DMS 273 treated with DMSO at 0.1 percent for 48 hours (cell line): ENCODE measurements around the gene TRPV2.

Experiments
- DNase-seq: peaks from one replicate; lab custom pipeline; 2025; lab: John Stamatoyannopoulos, UW

TRPV2 gene

DNA sequence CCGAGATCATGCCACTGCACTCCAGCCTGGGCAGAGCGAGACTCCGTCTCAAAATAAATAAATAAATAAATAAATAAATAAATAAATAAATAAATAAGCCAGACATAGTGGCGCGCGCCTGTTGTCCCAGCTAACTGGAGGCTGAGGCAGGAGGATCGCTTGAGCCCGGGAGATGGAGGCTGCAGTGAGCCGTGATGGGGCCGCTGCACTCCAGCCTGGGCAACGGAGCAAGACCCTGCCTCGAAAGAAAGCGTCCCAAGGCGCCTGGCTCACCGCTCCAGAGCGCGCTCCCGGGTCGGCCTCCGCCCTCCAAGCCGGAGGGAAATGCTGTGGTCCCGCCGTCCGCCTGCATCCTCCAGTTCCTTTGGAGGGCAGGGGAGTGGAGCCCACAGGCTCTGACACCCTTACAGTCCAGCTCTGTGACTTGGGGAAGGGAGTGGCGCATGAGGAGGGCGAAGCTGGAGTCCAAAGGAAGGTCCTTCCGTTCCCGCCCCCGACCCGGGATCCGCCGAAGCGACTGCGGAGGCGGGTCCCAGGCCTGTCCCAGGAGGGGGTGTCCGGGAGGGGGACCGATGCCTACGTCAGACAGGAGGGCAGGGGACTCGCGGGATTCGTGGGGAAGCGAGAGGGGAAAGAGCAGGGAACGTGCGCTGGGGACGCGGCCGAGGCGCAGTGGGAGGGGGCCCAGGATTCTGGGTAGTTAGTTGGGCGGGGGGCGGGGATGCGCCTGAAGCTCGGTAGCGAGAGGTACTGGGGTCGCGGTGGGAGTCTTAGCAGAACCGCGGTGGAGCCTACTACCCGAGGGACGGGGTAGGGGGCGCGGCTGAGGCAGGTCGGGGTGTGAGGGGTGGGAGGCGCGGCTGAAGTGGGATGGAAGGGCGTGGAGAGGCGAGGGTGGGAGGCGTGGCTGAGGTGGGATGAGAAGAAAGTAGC is 8.4 kb upstream of the TRPV2 start:
- no peak for DNase-seq

DNA sequence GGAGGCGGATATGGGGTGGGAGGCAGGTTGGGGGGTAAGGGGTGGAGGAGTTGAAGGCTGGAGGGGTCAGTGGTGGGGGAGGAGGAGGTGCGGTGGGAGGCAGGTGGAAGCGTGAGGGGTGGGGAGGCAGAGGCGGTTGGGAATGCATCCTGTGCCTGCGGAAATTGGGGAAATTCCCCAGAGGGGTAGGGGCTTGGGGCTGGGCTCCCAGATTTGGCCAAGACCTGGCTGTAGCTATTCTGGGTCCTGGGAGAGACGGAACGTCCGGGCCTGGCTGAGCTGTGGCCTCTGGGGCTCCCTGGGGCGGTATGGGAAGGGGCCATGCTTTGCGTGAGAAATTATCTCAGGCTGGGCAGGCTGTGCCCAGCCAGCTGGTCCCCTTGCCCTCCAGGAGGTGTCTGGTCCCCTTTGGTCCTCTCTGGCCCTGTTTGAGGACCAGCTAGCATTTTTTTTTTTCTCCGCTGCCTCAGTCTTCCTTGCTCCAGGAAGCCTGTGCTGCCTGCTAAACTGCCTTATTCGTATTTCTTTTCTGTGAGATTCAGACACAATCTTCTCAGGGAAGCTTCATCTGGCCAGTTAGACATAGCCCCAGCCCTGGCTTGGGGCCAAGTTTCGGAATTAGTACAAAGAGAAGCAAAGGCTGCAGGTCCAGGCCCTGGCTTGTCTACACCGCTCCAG is 7.3 kb upstream of the TRPV2 start:
- DNase-seq, result peak; percentile 30

DNA sequence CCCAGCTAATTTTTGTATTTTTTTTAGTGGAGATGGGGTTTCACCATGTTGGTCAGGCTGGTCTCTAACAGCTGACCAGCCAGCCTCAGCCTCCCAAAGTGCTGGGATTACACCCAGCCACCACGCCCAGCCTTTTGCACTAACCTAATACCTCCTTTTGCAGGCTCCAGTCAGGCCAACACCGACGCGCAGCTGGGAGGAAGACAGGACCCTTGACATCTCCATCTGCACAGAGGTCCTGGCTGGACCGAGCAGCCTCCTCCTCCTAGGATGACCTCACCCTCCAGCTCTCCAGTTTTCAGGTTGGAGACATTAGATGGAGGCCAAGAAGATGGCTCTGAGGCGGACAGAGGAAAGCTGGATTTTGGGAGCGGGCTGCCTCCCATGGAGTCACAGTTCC is 2.0 kb downstream of the TRPV2 start:
- no peak for DNase-seq

DNA sequence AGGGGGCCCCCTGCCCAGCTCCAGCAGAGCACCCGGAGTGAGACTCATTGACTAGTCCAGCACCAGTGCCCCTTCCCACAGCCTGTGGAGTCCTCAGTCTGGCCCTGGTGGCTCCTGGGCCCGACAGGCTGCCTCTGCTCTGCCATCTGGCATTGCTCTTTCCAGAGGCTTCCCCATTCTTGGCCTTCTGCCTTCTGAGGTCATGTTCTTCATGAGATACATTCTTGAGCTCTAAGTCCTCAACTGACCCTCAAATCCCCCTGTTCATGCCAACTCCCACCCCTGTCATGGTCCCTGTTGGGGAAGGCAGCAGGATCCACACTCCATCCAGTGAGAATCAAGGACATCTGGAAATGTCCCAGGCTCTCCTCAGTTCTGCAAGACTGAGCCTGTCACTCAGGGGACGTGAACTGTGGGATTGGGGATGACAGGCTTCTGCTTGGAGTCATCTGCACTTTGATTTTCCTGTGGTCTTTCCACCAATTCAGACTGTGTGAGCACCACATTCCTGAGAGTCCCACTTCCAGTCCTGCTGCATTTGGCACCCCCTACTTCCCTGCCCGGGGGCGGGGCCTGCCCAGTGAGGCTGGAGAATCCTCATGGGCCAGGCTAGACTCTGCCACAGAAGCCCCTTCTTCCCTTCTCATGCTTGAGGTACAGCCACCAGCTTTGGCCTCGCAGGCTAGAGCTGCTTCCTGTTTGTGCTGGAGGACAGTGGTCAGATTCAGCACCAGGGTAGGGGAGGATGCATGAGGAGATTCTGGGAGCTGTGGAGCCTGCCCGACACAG is 2.7 kb downstream of the TRPV2 start:
- no peak for DNase-seq

DNA sequence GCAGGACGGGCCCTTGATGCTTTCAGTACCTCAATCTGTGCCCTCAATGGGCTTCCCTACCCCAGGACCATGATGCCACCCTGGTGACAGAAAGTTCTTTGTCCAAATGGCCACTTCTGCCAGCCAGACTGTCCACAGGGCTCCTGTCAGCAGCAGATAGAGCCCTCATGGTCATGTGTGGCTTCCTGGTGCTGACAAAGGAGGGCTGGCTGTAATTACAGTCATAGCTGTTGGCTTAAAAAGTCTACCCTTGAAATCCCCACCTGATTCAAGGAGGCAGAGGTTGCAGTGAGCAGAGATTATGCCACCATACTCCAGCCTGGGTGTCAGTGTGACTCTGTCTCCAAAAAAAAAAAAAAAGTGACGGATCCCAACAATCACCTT is 3.3 kb downstream of the TRPV2 start:
- DNase-seq, result no peak

DNA sequence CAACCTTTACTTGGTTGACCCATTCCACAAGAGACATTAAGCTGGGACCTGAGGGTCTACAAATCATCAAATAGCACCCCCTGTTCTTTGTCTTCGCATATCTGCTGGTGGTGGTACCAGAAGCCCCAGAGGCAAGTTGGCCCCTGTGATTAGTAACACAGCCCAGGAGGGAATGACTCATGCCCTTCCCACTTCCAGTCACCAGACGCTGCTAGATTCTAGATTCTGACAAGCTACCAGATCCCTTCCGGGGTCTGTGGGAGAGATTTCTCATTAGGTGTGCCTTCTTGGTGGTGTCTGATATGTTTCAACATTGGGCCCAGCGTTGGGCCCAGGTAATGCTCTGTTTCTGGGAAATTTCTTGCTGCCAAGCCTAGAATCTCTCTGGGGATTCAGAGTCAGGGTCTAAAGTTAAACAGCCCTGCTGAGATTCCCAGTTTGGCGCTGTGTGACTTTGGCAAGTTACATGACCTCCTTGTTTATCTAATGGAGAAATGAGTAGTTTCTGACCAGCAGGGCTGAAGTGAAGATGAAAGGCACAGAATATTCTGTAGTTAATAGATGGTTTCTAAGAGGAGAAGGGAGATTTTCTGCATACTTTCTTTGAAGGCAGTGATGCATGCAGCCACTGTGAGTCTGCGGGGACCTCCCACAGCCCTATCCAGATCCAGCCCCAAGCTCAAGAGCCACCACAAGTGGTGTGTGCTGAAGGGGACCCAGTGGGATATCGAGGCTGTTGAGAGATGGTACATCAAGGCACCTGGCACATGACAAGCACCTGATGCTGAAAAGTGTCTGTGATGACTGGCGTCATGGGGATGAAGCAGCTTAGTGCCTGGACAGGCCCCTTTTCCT is 3.9 kb downstream of the TRPV2 start:
- no peak for DNase-seq

DNA sequence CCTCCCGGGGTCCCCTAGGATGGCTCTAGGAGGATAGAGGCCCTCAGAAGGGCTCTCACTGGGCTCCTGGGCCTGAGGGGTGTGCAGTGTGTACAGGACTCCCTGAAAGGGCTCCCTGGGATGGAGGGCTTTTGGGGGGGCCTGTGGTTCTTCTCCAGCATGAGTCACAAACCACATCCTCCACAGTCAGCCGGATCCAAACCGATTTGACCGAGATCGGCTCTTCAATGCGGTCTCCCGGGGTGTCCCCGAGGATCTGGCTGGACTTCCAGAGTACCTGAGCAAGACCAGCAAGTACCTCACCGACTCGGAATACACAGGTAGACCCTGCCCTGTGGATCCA is 4.5 kb downstream of the TRPV2 start:
- no peak for DNase-seq

DNA sequence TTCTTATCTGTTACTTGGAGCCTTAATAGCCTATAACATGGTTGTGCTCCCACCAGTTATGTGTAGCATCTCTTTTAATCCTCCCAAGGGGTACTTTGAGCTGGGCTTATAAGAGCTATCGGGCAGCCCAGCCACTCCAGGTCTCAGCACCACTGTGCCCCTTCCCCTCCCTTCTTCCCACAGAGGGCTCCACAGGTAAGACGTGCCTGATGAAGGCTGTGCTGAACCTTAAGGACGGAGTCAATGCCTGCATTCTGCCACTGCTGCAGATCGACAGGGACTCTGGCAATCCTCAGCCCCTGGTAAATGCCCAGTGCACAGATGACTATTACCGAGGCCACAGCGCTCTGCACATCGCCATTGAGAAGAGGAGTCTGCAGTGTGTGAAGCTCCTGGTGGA is 7.0 kb downstream of the TRPV2 start:
- DNase-seq, result no peak

DNA sequence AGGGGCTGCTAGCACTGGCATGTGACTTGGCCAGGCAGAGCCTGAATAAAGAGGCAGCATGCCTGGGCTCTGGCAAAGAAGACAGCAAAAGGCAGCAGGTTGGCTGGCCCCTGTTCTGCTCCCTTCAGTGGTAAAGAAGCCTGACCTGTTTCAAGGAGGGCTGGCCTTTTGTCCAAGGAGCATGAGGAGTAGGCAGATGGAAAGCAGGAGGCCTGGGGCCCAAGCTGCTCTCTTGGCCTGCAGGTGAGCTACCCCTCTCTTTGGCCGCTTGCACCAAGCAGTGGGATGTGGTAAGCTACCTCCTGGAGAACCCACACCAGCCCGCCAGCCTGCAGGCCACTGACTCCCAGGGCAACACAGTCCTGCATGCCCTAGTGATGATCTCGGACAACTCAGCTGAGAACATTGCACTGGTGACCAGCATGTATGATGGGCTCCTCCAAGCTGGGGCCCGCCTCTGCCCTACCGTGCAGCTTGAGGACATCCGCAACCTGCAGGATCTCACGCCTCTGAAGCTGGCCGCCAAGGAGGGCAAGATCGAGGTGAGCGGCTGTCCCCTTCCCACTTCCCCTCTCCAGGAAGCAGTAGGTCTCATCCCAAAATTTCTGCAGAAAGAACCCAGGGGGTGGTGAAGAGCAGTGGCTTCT is 8.0 kb downstream of the TRPV2 start:
- DNase-seq, result no peak

DNA sequence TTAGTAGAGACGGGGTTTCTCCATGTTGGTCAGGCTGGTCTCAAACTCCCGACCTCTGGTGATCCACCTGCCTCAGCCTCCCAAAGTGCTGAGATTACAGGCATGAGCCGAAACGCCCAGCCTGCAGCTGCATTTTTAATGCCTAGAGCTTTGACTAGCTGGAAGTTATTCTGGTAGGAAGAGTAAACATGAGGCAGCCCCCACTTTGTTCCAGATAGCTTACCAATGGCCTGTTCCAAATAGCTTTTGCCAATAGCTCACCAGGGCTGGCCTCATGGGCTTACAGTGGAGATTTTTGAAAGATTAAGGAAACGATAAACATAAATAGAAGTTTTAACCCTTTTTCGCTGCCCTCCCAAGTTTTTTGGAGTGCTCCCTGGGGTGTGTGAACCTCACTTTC is 9.8 kb downstream of the TRPV2 start:
- no peak for DNase-seq

DNA sequence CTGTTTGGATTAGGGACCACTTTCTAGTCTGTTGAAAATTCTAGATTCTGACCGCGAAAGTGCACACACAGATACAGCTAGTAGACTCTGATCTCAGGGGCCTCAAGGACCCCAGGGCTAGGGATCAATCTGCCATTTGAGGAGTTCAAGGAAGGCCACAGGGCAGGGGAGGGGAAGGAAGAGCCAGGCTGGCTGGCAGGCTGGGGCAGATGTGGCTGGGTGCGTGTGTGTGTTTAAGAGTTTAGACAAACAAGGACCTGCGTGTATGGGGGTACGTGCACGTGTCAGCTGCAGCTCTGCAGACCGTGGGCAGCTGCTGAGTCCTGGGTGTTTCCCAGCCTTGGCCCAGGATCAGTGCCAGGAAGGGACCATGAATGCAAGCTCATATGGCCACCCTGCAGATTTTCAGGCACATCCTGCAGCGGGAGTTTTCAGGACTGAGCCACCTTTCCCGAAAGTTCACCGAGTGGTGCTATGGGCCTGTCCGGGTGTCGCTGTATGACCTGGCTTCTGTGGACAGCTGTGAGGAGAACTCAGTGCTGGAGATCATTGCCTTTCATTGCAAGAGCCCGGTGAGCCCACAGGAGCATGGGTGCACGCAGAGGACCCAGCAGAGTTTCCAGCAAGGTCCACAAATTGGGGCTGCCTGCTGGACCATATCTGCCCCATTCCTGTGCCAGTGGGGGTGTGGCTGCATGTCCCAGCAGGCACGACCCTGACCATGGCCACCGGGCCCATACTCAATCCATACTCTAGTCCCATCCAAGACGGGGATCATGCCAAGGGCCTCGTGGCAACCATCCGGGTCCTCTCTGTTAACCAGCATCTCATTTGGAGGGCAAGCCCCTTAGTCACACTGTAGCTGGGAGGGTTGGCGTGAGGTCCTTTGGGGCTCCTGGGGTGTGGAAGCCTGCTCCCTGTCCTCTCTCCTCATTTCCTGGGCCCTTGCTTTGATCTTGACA is 10.6 kb downstream of the TRPV2 start:
- DNase-seq, result no peak

DNA sequence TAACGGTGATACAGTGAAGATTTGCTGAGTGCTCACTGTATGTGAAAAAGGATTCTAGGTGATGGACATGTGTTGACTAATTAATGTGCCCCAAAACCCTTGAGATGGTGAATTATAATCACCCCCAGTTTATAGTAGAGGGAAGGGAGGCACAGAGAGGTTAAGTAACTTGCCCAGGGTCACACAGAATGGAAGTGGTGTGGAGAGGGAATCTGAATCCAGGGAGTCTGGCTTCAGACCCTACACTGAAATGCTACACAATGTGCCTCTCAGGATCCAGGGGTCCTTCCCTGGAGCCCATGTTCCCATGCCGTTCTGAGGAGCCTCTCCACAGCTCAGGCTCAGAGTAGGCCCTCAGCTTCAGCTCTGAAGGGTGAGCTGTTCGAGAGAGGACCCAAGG is 11.6 kb downstream of the TRPV2 start:
- DNase-seq, result no peak

DNA sequence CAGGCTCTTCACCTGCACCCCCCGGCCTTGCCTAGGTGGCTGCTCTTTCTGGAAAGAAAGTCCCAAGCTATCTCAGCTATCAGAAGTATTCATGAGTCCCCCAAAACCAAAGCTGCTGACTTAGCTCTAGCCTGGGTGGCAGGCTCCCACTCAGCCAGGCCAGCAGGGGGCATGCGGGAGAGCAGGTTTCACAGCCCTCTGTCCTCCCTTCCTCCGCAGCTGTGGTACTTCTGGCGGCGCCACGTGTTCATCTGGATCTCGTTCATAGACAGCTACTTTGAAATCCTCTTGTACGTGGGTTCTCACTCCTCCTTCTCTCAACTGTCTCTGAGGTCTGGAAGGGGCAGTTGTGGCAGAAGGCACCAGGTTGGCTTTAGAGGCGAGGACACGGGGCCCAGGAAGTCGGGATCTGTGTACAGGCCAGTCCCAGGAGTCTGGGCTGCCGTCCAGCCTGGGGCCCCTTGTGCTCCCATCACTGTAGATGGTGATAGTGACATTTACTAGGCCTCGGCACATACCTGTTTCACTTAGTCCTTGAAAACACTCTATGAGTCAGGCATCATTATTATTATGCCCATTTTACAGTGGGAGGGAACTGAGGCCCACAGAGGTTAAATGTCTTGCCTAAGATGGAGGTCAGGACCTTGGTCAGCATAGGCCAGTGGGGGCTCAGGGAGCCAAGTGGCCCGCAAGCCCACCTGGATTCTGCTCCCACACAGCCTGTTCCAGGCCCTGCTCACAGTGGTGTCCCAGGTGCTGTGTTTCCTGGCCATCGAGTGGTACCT is 12.9 kb downstream of the TRPV2 start:
- DNase-seq, result no peak

DNA sequence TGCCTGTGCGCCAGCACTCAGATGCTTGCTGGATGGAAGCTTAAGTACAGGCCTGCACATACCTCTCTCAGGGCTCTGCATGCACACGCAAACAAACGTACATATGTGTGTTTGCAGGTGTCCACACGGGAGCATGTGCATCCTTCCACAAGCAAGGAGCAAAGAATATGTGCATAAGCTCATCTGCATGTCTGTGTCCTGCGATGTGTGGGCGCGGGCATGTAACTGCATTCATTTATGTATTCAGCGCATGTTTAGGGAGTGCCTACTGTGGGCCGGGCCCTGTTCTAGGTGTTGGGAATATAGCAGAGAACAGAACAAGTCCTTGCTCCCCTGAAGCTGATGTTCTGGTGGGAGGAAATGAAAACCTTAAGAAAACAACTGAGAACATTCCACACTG is 13.7 kb downstream of the TRPV2 start:
- DNase-seq, result no peak

DNA sequence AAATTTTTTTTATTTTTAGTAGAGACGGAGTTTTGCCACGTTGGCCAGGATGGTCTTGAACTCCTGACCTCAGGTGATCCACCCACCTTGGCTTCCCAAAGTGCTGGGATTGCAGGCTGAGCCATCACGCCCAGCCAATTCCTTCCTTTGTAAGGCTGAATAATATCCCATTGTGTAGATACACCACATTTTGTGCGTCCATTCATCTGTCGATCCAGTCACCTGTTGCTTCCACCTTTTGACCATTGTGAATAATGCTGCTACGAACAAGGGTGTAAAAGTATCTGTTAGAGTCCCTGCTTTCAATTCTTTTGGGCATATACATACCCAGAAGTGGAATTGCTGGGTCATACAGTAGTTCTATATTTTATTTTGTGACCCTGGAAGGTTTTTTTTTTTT is 15.3 kb downstream of the TRPV2 start:
- DNase-seq, result no peak

DNA sequence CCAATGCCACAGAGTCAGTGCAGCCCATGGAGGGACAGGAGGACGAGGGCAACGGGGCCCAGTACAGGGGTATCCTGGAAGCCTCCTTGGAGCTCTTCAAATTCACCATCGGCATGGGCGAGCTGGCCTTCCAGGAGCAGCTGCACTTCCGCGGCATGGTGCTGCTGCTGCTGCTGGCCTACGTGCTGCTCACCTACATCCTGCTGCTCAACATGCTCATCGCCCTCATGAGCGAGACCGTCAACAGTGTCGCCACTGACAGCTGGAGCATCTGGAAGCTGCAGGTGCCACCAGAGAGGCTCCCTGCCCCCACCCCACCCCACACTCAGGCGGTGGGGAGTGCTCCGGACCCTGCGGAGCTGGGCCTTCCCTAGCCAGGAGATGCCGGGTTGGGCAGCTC is 16.6 kb downstream of the TRPV2 start:
- DNase-seq, result no peak

DNA sequence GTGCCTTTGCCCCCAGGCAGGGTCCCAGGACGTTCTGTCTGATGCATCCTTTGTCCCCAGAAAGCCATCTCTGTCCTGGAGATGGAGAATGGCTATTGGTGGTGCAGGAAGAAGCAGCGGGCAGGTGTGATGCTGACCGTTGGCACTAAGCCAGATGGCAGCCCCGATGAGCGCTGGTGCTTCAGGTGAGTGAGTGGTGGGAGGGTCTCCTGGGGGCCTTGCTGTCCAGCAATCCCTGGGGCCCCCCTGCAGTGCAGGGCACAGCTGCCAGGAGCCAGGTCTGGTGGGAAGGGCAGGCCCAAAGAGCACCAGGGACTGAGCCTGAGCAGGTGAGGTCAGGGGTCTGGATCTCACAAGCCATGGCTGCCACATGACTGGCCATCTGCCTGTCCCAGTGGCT is 18.1 kb downstream of the TRPV2 start:
- no peak for DNase-seq

DNA sequence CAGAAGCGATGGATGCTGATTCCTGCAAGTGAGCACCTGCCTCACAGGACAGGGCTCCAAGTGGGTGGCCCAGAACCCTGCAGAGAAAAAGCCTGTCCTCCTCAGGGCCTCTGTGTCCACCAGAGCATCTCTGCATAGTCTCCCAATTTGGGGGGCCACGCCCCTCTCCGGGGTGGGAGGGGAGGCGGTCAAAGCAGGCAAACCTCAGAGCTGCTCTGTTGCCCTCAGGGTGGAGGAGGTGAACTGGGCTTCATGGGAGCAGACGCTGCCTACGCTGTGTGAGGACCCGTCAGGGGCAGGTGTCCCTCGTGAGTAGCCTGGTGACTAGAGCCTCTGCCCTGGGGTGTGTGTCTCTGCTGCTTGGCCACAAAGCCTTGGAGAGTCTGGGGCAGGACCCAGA is 19.3 kb downstream of the TRPV2 start:
- DNase-seq, result no peak
